ENCODE data around the gene PDXK.

Gene PDXK

GRCh38 chr21:43726686-43727518 lies 8.0 kb downstream of the PDXK start:
- no peak for DNase-seq

- DNase-seq, result no peak
Observed at GRCh38 chr21:43727519-43728153, 8.7 kb downstream of the PDXK start.

- DNase-seq, result no peak
Observed at GRCh38 chr21:43728154-43728466, 9.2 kb downstream of the PDXK start.

- peak; percentile 92 for DNase-seq
Observed at GRCh38 chr21:43728467-43729390, 9.8 kb downstream of the PDXK start.

- no peak for DNase-seq
Observed at GRCh38 chr21:43731476-43731875, 12.5 kb downstream of the PDXK start.

GRCh38 chr21:43731891-43732711 lies 13.2 kb downstream of the PDXK start:
- DNase-seq, result no peak

GRCh38 chr21:43733060-43733459 lies 14.1 kb downstream of the PDXK start:
- no peak for DNase-seq

GRCh38 chr21:43733529-43734071 lies 14.7 kb downstream of the PDXK start:
- no peak for DNase-seq

- no peak for DNase-seq
Observed at GRCh38 chr21:43734131-43734927, 15.4 kb downstream of the PDXK start.

GRCh38 chr21:43734928-43735229 lies 15.9 kb downstream of the PDXK start:
- DNase-seq, result no peak

GRCh38 chr21:43735236-43736091 lies 16.5 kb downstream of the PDXK start:
- DNase-seq, result no peak

GRCh38 chr21:43736224-43736883 lies 17.4 kb downstream of the PDXK start:
- DNase-seq, result no peak

GRCh38 chr21:43737158-43737950 lies 18.4 kb downstream of the PDXK start:
- DNase-seq, result no peak

GRCh38 chr21:43739621-43740435 lies 20.9 kb downstream of the PDXK start:
- no peak for DNase-seq

- DNase-seq, result no peak
Observed at GRCh38 chr21:43740497-43741156, 21.7 kb downstream of the PDXK start.

- DNase-seq, result no peak
Observed at GRCh38 chr21:43741423-43742096, 22.6 kb downstream of the PDXK start.

- DNase-seq, result no peak
Observed at GRCh38 chr21:43743947-43744346, 25.0 kb downstream of the PDXK start.

All from activated effector memory CD4-positive, alpha-beta T cell treated with anti-CD3 and anti-CD28 coated beads, Interleukin-2, amount 50 U/mL, for 16 hours (primary cell).